Vagina (tissue), 2 donors: ENCODE measurements around the gene ADAR.

Experiments used
- POLR2A ChIP-seq, 2 donors: fragments of 450-650 bp; IDR thresholded peaks; one replicate each; pipeline ENCODE4 v1.6.1; 2017; ENCODE audit warnings: antibody characterized with exemption in 2 of 2, mild to moderate bottlenecking in 2 of 2, moderate library complexity in 2 of 2
- POLR2AphosphoS5 ChIP-seq, 2 donors: sonication (generic); formaldehyde crosslinking; IDR thresholded peaks; one replicate each; pipeline ENCODE4 v1.9.0; 2017; ENCODE audit warnings: antibody characterized with exemption in 2 of 2, mild to moderate bottlenecking in 2 of 2, low read depth in 1 of 2; ENCODE audit not compliant: insufficient read depth in 1 of 2
- TF ChIP-seq, protein P1 (sequence below), 3 experiments: fragments of 450-650 bp in 2 of 3; fragments of 200-600 bp in 1 of 3; sonication (generic) in 1 of 3; IDR thresholded peaks; one replicate each; pipeline ENCODE4 v1.5.1; 2017 to 2019; ENCODE audit warnings: antibody characterized with exemption in 3 of 3, mild to moderate bottlenecking in 2 of 3, moderate library complexity in 2 of 3

DNA sequence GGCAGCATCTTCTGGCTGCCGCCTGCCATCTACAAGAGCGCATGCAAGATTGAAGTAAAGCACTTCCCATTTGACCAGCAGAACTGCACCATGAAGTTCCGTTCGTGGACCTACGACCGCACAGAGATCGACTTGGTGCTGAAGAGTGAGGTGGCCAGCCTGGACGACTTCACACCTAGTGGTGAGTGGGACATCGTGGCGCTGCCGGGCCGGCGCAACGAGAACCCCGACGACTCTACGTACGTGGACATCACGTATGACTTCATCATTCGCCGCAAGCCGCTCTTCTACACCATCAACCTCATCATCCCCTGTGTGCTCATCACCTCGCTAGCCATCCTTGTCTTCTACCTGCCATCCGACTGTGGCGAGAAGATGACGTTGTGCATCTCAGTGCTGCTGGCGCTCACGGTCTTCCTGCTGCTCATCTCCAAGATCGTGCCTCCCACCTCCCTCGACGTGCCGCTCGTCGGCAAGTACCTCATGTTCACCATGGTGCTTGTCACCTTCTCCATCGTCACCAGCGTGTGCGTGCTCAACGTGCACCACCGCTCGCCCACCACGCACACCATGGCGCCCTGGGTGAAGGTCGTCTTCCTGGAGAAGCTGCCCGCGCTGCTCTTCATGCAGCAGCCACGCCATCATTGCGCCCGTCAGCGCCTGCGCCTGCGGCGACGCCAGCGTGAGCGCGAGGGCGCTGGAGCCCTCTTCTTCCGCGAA lies 36.6 kb downstream of the ADAR start:
- TF ChIP-seq POLR2A (IDR thresholded peaks at IDR 0.05) (no peak), POLR2AphosphoS5 (IDR thresholded peaks at IDR 0.05; ENCODE audit: insufficient read depth in 1 of 2, low read depth in 1 of 2) (no peak)
- TF ChIP-seq, protein P1, sequence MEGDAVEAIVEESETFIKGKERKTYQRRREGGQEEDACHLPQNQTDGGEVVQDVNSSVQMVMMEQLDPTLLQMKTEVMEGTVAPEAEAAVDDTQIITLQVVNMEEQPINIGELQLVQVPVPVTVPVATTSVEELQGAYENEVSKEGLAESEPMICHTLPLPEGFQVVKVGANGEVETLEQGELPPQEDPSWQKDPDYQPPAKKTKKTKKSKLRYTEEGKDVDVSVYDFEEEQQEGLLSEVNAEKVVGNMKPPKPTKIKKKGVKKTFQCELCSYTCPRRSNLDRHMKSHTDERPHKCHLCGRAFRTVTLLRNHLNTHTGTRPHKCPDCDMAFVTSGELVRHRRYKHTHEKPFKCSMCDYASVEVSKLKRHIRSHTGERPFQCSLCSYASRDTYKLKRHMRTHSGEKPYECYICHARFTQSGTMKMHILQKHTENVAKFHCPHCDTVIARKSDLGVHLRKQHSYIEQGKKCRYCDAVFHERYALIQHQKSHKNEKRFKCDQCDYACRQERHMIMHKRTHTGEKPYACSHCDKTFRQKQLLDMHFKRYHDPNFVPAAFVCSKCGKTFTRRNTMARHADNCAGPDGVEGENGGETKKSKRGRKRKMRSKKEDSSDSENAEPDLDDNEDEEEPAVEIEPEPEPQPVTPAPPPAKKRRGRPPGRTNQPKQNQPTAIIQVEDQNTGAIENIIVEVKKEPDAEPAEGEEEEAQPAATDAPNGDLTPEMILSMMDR (IDR thresholded peaks at IDR 0.05), result no peak
